Inflammatory macrophage (primary cell): ENCODE results near the gene ZNF580.

Source experiments
- DNase-seq, 2 donors: peaks; one replicate each; pipeline ENCODE4 v3.0.0-alpha.2; 2020 to 2022

Gene ZNF580

DNA sequence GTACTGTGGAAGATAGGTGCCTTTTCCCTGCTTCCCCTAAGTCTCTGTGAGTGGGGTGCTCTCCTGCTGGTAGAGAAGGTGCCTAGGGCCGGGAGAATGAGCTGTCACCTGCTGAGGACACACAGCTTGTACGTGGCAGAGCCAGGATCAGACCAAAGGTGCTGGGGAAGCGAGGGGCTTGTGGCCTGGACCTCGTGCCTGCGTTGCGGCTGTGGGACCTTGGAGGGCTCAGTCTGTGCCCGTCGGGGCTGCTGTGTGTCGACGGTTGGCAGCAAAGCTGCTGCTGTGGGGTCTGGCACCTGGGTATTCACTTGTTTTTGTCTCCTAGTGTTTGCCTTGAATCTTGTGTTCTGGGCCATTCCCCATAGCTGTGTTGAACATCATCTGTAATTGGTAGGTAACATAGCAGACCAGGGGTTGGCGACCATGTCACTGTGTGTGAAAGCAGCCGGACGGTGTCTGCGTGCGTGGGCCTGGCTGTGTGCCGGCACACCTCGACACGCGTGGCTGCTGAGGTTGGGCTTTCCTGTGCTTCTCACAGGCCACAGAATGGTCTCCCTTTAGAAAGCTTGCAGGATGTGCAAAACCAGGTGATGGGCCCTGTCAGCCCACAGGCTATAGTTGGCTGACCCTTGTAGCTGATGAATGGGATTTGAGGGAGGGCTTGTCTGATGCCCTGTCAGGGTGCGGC is 23.2 kb downstream of the ZNF580 start:
- no peak for DNase-seq

DNA sequence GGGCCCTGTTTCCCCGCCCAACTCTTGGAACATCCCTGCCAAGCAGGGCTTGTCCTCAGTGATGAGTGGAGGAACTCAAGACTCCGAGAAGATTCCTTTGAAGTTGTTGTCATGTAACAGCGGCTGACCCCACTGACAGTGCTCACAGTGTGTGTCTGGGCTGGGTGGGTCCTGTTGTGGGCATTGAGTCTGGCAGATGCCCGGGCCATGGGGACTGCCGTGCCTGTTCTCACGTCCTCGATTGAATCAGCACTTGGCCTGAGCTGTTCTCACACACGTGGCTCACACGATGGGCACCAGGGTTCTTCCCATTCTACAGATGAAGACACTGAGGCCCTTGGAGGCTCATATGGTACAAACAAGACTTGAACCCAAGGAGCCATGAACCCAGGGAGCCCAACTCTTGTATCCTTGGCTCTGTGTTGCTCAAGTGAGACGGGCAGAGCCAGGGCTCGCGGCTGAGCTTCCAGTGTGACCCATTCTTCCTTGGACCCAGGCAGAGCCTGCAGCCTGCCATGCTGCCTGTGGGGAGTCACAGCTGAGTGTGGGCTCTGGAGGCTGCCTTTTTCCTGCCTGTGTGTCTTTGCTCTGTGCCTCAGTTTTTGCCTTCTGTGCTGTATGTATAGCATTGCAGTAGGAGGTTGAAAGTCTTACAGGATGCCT is 25.7 kb downstream of the ZNF580 start:
- DNase-seq = no peak

DNA sequence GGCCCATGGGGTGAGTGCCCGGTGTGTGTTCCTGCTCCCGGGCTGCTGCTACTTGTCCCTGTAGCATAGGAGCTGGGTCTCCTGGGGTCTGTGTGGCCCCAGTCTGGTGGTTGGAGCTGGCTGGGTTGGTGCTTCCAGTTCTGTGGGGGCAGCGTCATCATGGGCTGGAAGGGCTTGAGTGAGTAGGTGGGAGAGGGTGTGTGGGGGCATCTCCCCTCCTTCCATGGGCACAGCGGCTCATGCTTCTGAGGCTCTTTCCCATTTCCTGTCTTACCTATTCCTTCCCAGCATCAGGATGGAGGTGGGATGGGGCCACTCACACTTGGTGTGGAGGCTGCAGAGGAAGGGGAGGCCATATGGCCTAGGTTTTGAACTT is 26.2 kb downstream of the ZNF580 start:
- DNase-seq = no peak

GRCh38 chr19:55667511-55667910 is 26.7 kb downstream of the ZNF580 start:
- DNase-seq = no peak

GRCh38 chr19:55667958-55668357 is 27.2 kb downstream of the ZNF580 start:
- DNase-seq = no peak

GRCh38 chr19:55668603-55669348 is 28.0 kb downstream of the ZNF580 start:
- no peak for DNase-seq

DNA sequence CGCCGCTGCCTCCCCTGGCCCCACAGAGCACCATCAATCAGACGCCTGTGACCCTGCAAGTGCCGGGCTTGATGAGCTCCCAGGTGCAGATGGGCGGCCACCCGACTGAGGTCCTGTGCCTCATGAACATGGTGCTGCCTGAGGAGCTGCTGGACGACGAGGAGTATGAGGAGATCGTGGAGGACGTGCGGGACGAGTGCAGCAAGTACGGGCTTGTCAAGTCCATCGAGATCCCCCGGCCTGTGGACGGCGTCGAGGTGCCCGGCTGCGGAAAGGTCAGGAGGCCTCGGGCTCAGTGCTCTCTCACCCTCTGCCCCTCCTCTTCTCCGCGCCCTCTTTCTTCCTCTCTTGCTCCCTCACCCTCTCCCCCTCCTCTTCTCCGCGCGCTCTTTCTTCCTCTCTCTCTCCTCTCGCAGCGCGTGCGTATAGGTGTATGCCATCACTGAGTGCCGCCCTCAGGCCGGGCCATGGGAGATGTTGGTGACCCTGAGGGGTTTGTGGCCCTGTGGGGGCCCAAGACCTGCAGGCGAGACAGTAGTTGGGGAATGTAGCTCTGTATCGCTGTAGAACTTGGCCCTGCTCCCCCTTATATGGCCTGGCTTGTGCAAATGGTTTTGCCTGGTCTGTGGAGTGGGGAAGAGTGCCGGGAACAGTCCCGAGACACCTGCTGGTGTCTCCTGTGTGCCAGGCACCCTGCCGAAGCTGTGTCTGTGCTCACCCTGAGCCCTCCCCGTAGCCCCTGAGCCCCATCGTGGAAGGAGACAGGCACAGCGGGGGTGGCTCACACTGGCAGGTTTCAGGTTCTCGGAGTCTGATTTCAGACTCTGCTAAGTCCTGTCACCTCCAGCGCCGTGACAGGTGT is 28.8 kb downstream of the ZNF580 start:
- no peak for DNase-seq

DNA sequence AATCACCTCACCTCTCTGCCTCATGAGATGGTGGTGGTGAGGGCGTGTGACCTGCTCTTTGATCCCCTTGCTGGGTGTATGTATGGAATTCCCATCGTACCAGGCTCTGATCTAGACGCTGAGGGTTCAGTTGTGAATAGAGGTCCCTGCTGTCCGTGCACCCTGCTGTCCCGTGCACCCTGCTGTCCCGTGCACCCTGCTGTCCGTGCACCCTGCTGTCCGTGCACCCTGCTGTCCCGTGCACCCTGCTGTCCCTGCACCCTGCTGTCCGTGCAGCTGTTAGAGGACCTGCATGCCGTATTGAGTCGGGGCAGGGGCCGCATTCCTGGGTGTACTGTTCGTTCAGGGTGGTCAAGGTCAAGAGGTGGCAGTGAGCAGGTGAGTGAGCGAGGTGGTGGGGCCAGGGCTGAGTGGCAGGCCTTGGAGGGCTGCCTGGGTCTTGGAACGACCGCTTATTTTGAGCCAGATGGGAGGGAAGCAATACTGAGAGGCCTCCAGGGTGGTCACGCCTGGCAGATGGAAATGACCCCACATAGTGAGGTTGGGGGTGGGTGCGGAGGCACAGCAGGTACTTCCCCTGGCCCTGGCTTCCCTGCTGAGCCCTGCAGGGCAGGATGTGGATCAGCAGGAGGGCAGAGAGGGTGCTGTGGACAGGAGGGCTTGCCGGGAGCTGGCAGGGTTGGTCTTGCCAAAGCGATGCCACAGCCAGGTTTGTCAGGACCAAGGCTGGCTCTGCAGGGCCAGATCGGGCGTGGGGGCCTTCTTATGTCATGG is 29.7 kb downstream of the ZNF580 start:
- DNase-seq = no peak

- DNase-seq = no peak
Observed at GRCh38 chr19:55671054-55671378, 30.2 kb downstream of the ZNF580 start.

DNA sequence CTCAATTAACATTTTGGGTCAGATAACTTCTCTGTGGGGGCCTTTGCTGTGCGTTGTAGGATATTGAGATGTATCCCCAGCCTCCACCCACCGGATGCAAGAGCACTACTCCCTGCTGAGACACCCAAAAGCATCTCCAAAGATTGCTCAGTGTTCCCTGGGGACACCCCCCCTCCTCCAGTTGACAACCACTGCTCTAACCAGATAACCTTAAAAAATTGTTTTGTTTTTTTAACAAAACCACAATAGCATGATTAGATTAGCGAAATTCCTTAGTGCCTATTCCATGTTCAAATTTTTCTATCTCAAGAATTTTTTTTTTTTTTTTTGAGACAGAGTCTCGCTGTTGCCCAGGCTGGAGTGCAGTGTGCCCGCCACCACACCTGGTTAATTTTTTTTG is 31.6 kb downstream of the ZNF580 start:
- no peak for DNase-seq

- no peak for DNase-seq
Observed at GRCh38 chr19:55673465-55673864, 32.7 kb downstream of the ZNF580 start.

GRCh38 chr19:55673889-55674288 is 33.1 kb downstream of the ZNF580 start:
- DNase-seq = no peak

DNA sequence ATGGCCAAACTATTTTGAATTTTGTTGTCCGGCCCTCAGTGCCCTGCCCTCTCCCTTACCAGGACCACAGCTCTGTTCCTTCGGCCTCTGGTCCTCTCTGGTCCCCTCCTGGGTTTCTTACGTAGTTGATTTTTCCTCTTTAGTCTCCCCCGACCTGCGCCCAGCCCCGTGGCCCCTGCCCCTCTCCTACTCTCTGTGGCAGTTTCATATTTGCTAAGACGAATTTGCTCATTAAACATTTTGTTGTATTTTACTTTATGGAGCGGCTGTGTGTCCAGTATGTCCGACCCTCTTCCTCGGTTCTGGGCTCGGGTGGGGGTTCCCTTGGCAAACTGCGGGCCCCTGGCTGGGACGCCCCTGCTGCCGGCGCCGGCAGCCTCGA is 33.6 kb downstream of the ZNF580 start:
- DNase-seq = no peak

- peak; percentile 96 to 97 for DNase-seq
Observed at GRCh38 chr19:55674841-55675660, 34.2 kb downstream of the ZNF580 start, which contains the start of gene EPN1. Gene EPN1, plus strand, starts transcription at chr19:55675226. Its CDS starts 3,402 bp downstream, at chr19:55678628.

GRCh38 chr19:55675661-55676354 is 35.0 kb downstream of the ZNF580 start:
- DNase-seq = no peak

DNA sequence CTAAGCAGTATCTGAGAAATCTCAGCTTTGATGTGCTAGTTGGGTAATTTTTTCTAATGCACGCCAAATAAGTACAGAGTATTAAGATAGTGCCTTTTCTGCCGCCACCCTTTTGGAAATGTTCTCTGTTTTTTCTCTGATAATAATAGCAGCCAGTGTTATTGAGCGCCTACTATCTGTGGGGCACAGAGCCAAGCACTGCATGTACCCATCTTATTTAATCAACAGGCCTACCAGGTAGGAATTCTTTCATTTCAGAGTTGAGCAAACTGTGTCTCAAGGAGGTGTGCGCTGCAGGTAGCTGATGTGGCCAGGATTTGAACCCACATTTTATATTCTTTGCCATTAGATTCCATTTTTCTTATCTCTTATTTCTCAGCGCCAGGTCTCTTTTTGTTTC is 35.6 kb downstream of the ZNF580 start:
- DNase-seq = no peak

DNA sequence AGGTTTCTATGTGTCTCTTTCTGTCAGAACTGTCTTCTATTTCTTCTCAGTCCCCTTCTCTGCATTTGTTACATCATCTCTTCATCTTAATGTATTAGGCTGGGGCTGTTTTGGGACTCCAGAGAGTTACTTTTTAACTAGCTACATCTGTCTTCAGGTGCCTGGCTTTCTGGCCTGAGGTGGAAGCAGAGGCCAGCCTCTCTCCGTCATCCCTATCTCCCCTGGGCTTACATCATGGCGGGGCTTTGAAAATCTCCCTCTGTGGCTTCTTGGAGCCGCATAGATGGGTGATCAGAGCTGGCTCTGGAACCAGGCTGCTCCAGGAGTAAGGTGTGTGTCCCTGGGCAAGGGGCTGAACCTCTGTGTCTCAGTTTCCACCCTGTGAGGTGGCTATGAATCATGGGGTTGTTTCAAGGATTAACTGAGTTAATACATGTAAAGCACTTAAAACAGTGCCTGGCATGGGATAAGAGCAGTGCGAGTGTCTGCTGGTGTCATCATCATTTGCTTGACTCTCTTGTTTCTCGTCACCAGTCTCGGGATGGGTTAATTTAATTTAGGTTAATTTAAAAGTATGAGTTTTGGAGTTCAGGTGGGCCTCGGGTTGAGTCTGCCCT is 36.2 kb downstream of the ZNF580 start:
- no peak for DNase-seq

- no peak for DNase-seq
Observed at GRCh38 chr19:55677572-55678028, 36.8 kb downstream of the ZNF580 start.

GRCh38 chr19:55678121-55678671 is 37.4 kb downstream of the ZNF580 start:
- peak; percentile 76 to 85 for DNase-seq
